MM.1S (cell line): Measurements from ENCODE around the gene SLC44A1.

Source experiments
- DNase-seq: peaks from one replicate; pipeline ENCODE4 v3.0.0-alpha.2; 2015
- H2AFZ ChIP-seq: fragments of 300-600 bp; sonication (generic); 2 replicates; pipeline ENCODE4 v1.6.0; 2016; ENCODE audit warnings: antibody characterized with exemption, low read length
- H3F3A ChIP-seq: fragments of 300-600 bp; sonication (generic); 2 replicates; pipeline ENCODE4 v1.6.1; 2016; ENCODE audit warnings: mild to moderate bottlenecking, antibody characterized with exemption, low read length, moderate library complexity, mixed read lengths; ENCODE audit not compliant: insufficient read depth
- H3K27ac ChIP-seq: fragments of 300-600 bp; sonication (generic); 2 replicates; pipeline ENCODE4 v1.5.1; 2016; ENCODE audit warnings: mild to moderate bottlenecking, low read length
- H3K27me3 ChIP-seq: fragments of 300-600 bp; sonication (generic); replicated peaks from 2 replicates; pipeline ENCODE4 v1.6.0; 2016; ENCODE audit warnings: low read length; ENCODE audit not compliant: insufficient read depth
- H3K36me3 ChIP-seq: fragments of 300-600 bp; sonication (generic); replicated peaks from 2 replicates; pipeline ENCODE4 v1.6.1; 2016; ENCODE audit warnings: mild to moderate bottlenecking, low read length, mixed read lengths; ENCODE audit not compliant: insufficient read depth
- H3K4me1 ChIP-seq: fragments of 300-600 bp; sonication (generic); 2 replicates; pipeline ENCODE4 v1.6.1; 2016; ENCODE audit warnings: low read length, mixed read lengths
- H3K4me2 ChIP-seq: fragments of 300-600 bp; sonication (generic); 2 replicates; pipeline ENCODE4 v1.6.0; 2016; ENCODE audit warnings: low read depth, low read length
- H3K4me3 ChIP-seq: fragments of 300-600 bp; sonication (generic); 2 replicates; pipeline ENCODE4 v1.5.1; 2016; ENCODE audit warnings: low read length, mixed read lengths
- H3K79me2 ChIP-seq: fragments of 300-600 bp; sonication (generic); 2 replicates; pipeline ENCODE4 v1.6.1; 2016; ENCODE audit warnings: mixed run types, low read length, mixed read lengths
- H3K9ac ChIP-seq: fragments of 300-600 bp; sonication (generic); 2 replicates; pipeline ENCODE4 v1.6.1; 2016; ENCODE audit warnings: low read length, mixed read lengths
- H3K9me2 ChIP-seq: fragments of 300-600 bp; sonication (generic); replicated peaks from 2 replicates; pipeline ENCODE4 v1.6.1; 2016; ENCODE audit warnings: mild to moderate bottlenecking, low read length, mixed read lengths; ENCODE audit not compliant: insufficient read depth
- H3K9me3 ChIP-seq: fragments of 300-600 bp; sonication (generic); replicated peaks from 2 replicates; pipeline ENCODE4 v1.6.1; 2016; ENCODE audit warnings: mild to moderate bottlenecking, low read length, mixed read lengths; ENCODE audit not compliant: insufficient read depth
- H4K20me1 ChIP-seq: fragments of 300-600 bp; sonication (generic); 2 replicates; pipeline ENCODE4 v1.6.1; 2016; ENCODE audit warnings: mild to moderate bottlenecking, low read length, moderate library complexity, mixed read lengths; ENCODE audit not compliant: insufficient read depth
- EZH2 ChIP-seq: fragments of 300-600 bp; sonication (generic); optimal IDR thresholded peaks from 2 replicates; pipeline ENCODE3; 2017; ENCODE audit warnings: low read depth, mild to moderate bottlenecking, antibody characterized with exemption, low read length, mixed read lengths
- EZH2phosphoT487 ChIP-seq: fragments of 300-600 bp; sonication (generic); IDR thresholded peaks from 2 replicates; pipeline ENCODE4 v1.6.1; 2018; ENCODE audit warnings: antibody characterized with exemption, low read length
- TF ChIP-seq, protein P1 (sequence below): fragments of 300-600 bp; sonication (generic); IDR thresholded peaks from 2 replicates; pipeline ENCODE4 v1.5.1; 2016; ENCODE audit warnings: antibody characterized with exemption, low read length, mixed read lengths

The SLC44A1 gene

GRCh38 chr9:105244003-105244733 lies at the start of gene SLC44A1:
SLC44A1 (plus strand) TSS chr9:105244651; CDS start chr9:105244869, 218 bp downstream.
- Histone ChIP-seq H4K20me1 (no peaks in the 10 kb centered on the region), H3K9me3 (no peaks in the 10 kb centered on the region), H3K36me3 (no peaks in the 10 kb centered on the region), H3K27ac (peak within 1 kb of the TSS; percentile 98), H3K79me2 (peaks cover 43% of the 10 kb centered on the region), H3K27me3 (no peaks in the 10 kb centered on the region), H3K4me1 (peaks cover 40% of the 10 kb centered on the region), H3K9me2 (no peaks in the 10 kb centered on the region), H3K9ac (peak within 1 kb of the TSS; percentile 99), H2AFZ (peak within 1 kb of the TSS; percentile 69), H3F3A (peaks cover 43% of the 10 kb centered on the region), H3K4me2 (peak within 1 kb of the TSS; percentile 94), H3K4me3 (peak within 1 kb of the TSS; percentile 92)
- DNase-seq: peak; percentile 96
- TF ChIP-seq, protein P1, sequence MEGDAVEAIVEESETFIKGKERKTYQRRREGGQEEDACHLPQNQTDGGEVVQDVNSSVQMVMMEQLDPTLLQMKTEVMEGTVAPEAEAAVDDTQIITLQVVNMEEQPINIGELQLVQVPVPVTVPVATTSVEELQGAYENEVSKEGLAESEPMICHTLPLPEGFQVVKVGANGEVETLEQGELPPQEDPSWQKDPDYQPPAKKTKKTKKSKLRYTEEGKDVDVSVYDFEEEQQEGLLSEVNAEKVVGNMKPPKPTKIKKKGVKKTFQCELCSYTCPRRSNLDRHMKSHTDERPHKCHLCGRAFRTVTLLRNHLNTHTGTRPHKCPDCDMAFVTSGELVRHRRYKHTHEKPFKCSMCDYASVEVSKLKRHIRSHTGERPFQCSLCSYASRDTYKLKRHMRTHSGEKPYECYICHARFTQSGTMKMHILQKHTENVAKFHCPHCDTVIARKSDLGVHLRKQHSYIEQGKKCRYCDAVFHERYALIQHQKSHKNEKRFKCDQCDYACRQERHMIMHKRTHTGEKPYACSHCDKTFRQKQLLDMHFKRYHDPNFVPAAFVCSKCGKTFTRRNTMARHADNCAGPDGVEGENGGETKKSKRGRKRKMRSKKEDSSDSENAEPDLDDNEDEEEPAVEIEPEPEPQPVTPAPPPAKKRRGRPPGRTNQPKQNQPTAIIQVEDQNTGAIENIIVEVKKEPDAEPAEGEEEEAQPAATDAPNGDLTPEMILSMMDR: no peak
- TF ChIP-seq EZH2 (no peak), EZH2phosphoT487 (no peak)

GRCh38 chr9:105195259-105195658 lies 49.2 kb upstream of the SLC44A1 start:
- H3K4me1 ChIP-seq: peaks cover 17% of the 10 kb centered on the region
- H3K4me2 ChIP-seq: no peak overlapping the region
- H3K9me2 ChIP-seq: no peaks in the 10 kb centered on the region
- no peak overlapping the region for H3K9ac ChIP-seq
- H2AFZ ChIP-seq: no peak overlapping the region
- H3K9me3 ChIP-seq: no peaks in the 10 kb centered on the region
- H3K79me2 ChIP-seq: no peaks in the 10 kb centered on the region
- H3K27ac ChIP-seq: no peak overlapping the region
- H3K27me3 ChIP-seq: no peaks in the 10 kb centered on the region
- no peak overlapping the region for H3K4me3 ChIP-seq
- H3K36me3 ChIP-seq: no peaks in the 10 kb centered on the region
- TF ChIP-seq, protein P1: no peak
- TF ChIP-seq EZH2 (no peak), EZH2phosphoT487 (no peak)
- no peaks in the 10 kb centered on the region for H4K20me1 ChIP-seq
- peaks cover 9% of the 10 kb centered on the region for H3F3A ChIP-seq
- no peak for DNase-seq

GRCh38 chr9:105198023-105198422 lies 46.4 kb upstream of the SLC44A1 start:
- TF ChIP-seq EZH2 (no peak), EZH2phosphoT487 (no peak)
- TF ChIP-seq, protein P1: no peak
- H3K4me1 ChIP-seq: no peaks in the 10 kb centered on the region
- H3K9ac ChIP-seq: no peak overlapping the region
- H3K79me2 ChIP-seq: no peaks in the 10 kb centered on the region
- DNase-seq: no peak
- no peak overlapping the region for H3K4me3 ChIP-seq
- no peaks in the 10 kb centered on the region for H3K9me3 ChIP-seq
- H4K20me1 ChIP-seq: no peaks in the 10 kb centered on the region
- H2AFZ ChIP-seq: no peak overlapping the region
- no peaks in the 10 kb centered on the region for H3F3A ChIP-seq
- no peaks in the 10 kb centered on the region for H3K9me2 ChIP-seq
- no peaks in the 10 kb centered on the region for H3K27me3 ChIP-seq
- no peaks in the 10 kb centered on the region for H3K36me3 ChIP-seq
- no peak overlapping the region for H3K4me2 ChIP-seq
- no peak overlapping the region for H3K27ac ChIP-seq
